SH-SY5Y (cell line): ENCODE measurements around the gene ASIC4.

Experiments
- GATA2 ChIP-seq: IDR thresholded peaks from 2 replicates; pipeline ENCODE4 v1.6.1; 2011; ENCODE audit warnings: mild to moderate bottlenecking, low read depth, low read length
- GATA3 ChIP-seq: IDR thresholded peaks from 2 replicates; pipeline ENCODE4 v1.6.1; 2011; ENCODE audit warnings: low read depth, mild to moderate bottlenecking, low read length, moderate library complexity

DNA sequence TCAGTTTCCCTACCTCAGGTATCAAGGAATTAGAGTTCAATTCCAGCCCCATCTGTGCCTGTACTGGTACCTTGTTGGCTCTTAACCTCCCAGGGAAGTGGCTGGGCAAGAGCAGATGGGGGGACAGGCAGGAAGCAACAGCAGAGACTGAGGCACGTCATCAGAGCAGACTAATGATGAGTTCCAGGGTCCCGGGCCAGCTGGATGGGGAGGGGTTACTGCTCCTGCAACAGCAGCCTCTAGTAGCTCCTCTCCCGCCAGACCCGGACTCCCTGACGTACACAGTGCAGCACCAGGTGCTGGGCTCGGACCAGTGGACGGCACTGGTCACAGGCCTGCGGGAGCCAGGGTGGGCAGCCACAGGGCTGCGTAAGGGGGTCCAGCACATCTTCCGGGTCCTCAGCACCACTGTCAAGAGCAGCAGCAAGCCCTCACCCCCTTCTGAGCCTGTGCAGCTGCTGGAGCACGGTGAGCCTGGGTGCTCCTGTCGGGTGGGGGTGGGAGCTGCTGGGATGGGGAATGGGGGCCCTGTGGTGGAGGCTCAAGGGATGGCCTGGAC is 41.6 kb upstream of the ASIC4 start:
- TF ChIP-seq GATA2: no peak
- no peak for TF ChIP-seq GATA3
